Measurements from ENCODE around the gene NRG3. TPM values are rescaled to one million over a fixed set of nuclear protein-coding genes. Genes with fewer than 3 reads are reported as not detected.

Gene NRG3
- total and polyA plus RNA-seq, 2 donors (not counting 1 experiment from before 2014, with no cell fraction given), result 0.06 TPM; not detected in 1

DNA sequence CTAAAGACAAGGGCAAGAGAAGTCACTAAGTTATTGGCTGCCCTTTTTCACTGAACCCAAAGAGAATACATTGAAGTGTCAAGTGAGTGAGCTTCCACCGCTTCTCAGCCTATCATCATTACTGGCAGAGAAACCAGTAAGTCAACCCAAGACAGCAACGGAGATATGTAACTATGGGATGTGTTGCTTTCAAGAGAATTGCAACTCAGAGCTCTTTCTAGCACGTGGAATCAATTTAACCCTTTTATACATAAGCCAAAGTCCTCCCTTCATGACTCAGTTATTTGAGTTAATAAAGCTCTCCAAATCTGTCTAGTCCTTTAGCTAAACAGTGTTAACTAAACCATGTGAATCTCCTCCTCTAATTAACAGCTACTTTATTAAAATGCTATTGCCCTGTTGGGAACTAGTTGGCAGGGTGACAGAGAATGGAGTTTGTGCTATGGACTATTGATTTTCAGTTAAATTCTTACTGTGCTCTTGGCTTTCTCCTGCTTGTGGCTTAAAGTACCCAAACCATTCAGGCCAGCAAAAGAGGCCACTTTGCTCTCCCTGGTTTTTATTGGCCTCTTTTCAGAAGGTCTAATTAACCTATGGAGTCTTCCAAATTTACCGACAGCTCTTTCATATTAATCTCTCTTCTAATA lies 287.7 kb downstream of the NRG3 start:
- ChIA-PET CTCF (no interaction called here), POLR2A (no interaction called here)
- ATAC-seq (ENCODE audit: low read depth), result no peak
- intact Hi-C loops (cut with micrococcal nuclease), result no loop called here
- Mint-ChIP-seq H3K4me3 (no peak overlapping the region), H3K9me3 (ENCODE audit: insufficient read depth) (peaks cover 3% of the 10 kb centered on the region), H3K4me1 (no peaks in the 10 kb centered on the region), H3K27me3 (no peaks in the 10 kb centered on the region), H3K27ac (no peak overlapping the region)
- Histone ChIP-seq H2AFZ (ENCODE audit: insufficient read depth, low read depth, low read length, poor library complexity, severe bottlenecking) (no peak overlapping the region), H3K27ac (ENCODE audit: low read length in 2 of 2) (no peak overlapping the region), H4K20me1 (ENCODE audit: control insufficient read depth, insufficient read depth, low read length, poor library complexity, severe bottlenecking) (no peaks in the 10 kb centered on the region), H3K9ac (ENCODE audit: low read length) (no peak overlapping the region), H3K27me3 (replicated peaks in 1 of 4; ENCODE audit: control extremely low read depth in 1 of 4, control insufficient read depth in 3 of 4, insufficient read depth in 4 of 4, low read length in 3 of 4) (no peaks in the 10 kb centered on the region), H3K36me3 (replicated peaks in 1 of 2; ENCODE audit: control extremely low read depth in 1 of 2, control insufficient read depth in 1 of 2, extremely low read depth in 1 of 2, insufficient read depth in 2 of 2, low read length in 1 of 2) (no peaks in the 10 kb centered on the region), H3K4me3 (ENCODE audit: control extremely low read depth in 1 of 5, extremely low read depth in 1 of 5, insufficient read depth in 1 of 5, low read depth in 2 of 5, low read length in 4 of 5) (no peak overlapping the region), H3K9me3 (ENCODE audit: control extremely low read depth in 1 of 3, control insufficient read depth in 2 of 3, insufficient read depth in 1 of 3, low read length in 2 of 3) (peaks cover 0 to 3% (median 0%) of the 10 kb centered on the region in 3 donors), H3K4me2 (replicated peaks; ENCODE audit: low read depth, low read length, poor library complexity, severe bottlenecking) (no peak overlapping the region), H3K4me1 (ENCODE audit: control insufficient read depth in 2 of 2, insufficient read depth in 2 of 2, low read length in 2 of 2) (no peaks in the 10 kb centered on the region), H3K79me2 (ENCODE audit: control insufficient read depth, insufficient read depth, low read length) (no peaks in the 10 kb centered on the region)
- no CpG with 5 or more reads among the region's 4 CpGs for WGBS (ENCODE audit: insufficient coverage)
- TF ChIP-seq, protein P1, sequence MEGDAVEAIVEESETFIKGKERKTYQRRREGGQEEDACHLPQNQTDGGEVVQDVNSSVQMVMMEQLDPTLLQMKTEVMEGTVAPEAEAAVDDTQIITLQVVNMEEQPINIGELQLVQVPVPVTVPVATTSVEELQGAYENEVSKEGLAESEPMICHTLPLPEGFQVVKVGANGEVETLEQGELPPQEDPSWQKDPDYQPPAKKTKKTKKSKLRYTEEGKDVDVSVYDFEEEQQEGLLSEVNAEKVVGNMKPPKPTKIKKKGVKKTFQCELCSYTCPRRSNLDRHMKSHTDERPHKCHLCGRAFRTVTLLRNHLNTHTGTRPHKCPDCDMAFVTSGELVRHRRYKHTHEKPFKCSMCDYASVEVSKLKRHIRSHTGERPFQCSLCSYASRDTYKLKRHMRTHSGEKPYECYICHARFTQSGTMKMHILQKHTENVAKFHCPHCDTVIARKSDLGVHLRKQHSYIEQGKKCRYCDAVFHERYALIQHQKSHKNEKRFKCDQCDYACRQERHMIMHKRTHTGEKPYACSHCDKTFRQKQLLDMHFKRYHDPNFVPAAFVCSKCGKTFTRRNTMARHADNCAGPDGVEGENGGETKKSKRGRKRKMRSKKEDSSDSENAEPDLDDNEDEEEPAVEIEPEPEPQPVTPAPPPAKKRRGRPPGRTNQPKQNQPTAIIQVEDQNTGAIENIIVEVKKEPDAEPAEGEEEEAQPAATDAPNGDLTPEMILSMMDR (IDR thresholded peaks at IDR 0.05), result no peak
- DNase-seq, result no peak

DNA sequence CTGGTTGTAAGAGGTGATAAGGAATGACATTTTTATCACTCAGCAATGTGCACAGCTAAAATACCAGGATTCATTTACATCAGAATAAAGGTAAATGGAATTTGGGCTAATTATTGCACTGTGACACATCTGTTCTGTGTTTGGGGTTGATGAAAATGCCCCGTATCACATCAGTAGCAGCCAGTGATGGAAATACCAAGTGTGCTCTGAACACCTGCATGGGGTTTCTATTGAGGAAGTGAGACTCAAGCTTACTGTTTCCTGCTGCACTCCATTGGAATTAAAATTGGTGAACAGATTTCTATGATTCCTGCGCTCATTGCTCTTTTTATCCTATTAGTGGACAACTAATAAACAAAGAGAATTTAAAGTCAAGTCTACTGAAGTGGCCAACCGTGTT lies 296.9 kb downstream of the NRG3 start:
- no peaks in the 10 kb centered on the region for H3K4me1 ChIP-seq (ENCODE audit: control insufficient read depth in 2 of 2, insufficient read depth in 2 of 2, low read length in 2 of 2)
- POLR2A ChIA-PET, result no interaction called here
- no peak overlapping the region for H3K27ac Mint-ChIP-seq
- no peak for DNase-seq
- intact Hi-C loops (cut with micrococcal nuclease), result no loop called here
- ATAC-seq (ENCODE audit: low read depth), result no peak
- H3K4me3 Mint-ChIP-seq, result no peak overlapping the region
- H3K27me3 Mint-ChIP-seq, result no peaks in the 10 kb centered on the region
- no peak overlapping the region for H3K27ac ChIP-seq (ENCODE audit: low read length in 2 of 2)
- no peaks in the 10 kb centered on the region for H3K9me3 ChIP-seq (ENCODE audit: control extremely low read depth in 1 of 3, control insufficient read depth in 2 of 3, insufficient read depth in 1 of 3, low read length in 2 of 3)
- CTCF ChIA-PET, result no interaction called here
- no peak overlapping the region for H2AFZ ChIP-seq (ENCODE audit: insufficient read depth, low read depth, low read length, poor library complexity, severe bottlenecking)
- TF ChIP-seq, protein P1 (IDR thresholded peaks at IDR 0.05), result no peak
- no peak for TF ChIP-seq EZH2 (IDR thresholded peaks at IDR 0.05; ENCODE audit: borderline replicate concordance, insufficient read depth, low read depth, low read length, poor library complexity, severe bottlenecking)
- H3K4me2 ChIP-seq (replicated peaks; ENCODE audit: low read depth, low read length, poor library complexity, severe bottlenecking), result no peak overlapping the region
- no peaks in the 10 kb centered on the region for H3K36me3 ChIP-seq (replicated peaks in 1 of 2; ENCODE audit: control extremely low read depth in 1 of 2, control insufficient read depth in 1 of 2, extremely low read depth in 1 of 2, insufficient read depth in 2 of 2, low read length in 1 of 2)
- 63% methylated on average over 1 of the region's 3 CpGs for WGBS (ENCODE audit: insufficient coverage)
- H4K20me1 ChIP-seq (ENCODE audit: control insufficient read depth, insufficient read depth, low read length, poor library complexity, severe bottlenecking), result no peaks in the 10 kb centered on the region
- H3K27me3 ChIP-seq (replicated peaks in 1 of 4; ENCODE audit: control extremely low read depth in 1 of 4, control insufficient read depth in 3 of 4, insufficient read depth in 4 of 4, low read length in 3 of 4), result no peaks in the 10 kb centered on the region
- H3K79me2 ChIP-seq (ENCODE audit: control insufficient read depth, insufficient read depth, low read length), result no peaks in the 10 kb centered on the region
- peaks cover 3% of the 10 kb centered on the region for H3K9me3 Mint-ChIP-seq (ENCODE audit: insufficient read depth)
- no peak overlapping the region for H3K4me3 ChIP-seq (ENCODE audit: control extremely low read depth in 1 of 5, extremely low read depth in 1 of 5, insufficient read depth in 1 of 5, low read depth in 2 of 5, low read length in 4 of 5)
- H3K9ac ChIP-seq (ENCODE audit: low read length), result no peak overlapping the region
- no peaks in the 10 kb centered on the region for H3K4me1 Mint-ChIP-seq
